ENCODE measurements around the gene WDSUB1.

WDSUB1 gene

GRCh38 chr2:159208438-159208837 lies 78.1 kb downstream of the WDSUB1 start:
- TF ChIP-seq POLR2AphosphoS5 (IDR thresholded peaks at IDR 0.05; ENCODE audit: low read depth, low read length), result no peak
- TF ChIP-seq SIN3A (IDR thresholded peaks at IDR 0.05; ENCODE audit: borderline replicate concordance, insufficient read depth, low read length), result no peak
- TF ChIP-seq, protein P1, sequence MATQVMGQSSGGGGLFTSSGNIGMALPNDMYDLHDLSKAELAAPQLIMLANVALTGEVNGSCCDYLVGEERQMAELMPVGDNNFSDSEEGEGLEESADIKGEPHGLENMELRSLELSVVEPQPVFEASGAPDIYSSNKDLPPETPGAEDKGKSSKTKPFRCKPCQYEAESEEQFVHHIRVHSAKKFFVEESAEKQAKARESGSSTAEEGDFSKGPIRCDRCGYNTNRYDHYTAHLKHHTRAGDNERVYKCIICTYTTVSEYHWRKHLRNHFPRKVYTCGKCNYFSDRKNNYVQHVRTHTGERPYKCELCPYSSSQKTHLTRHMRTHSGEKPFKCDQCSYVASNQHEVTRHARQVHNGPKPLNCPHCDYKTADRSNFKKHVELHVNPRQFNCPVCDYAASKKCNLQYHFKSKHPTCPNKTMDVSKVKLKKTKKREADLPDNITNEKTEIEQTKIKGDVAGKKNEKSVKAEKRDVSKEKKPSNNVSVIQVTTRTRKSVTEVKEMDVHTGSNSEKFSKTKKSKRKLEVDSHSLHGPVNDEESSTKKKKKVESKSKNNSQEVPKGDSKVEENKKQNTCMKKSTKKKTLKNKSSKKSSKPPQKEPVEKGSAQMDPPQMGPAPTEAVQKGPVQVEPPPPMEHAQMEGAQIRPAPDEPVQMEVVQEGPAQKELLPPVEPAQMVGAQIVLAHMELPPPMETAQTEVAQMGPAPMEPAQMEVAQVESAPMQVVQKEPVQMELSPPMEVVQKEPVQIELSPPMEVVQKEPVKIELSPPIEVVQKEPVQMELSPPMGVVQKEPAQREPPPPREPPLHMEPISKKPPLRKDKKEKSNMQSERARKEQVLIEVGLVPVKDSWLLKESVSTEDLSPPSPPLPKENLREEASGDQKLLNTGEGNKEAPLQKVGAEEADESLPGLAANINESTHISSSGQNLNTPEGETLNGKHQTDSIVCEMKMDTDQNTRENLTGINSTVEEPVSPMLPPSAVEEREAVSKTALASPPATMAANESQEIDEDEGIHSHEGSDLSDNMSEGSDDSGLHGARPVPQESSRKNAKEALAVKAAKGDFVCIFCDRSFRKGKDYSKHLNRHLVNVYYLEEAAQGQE (IDR thresholded peaks at IDR 0.05; ENCODE audit: insufficient read depth in 1 of 2, low read depth in 2 of 2, low read length in 2 of 2), result no peak
- TF ChIP-seq TAF1 (IDR thresholded peaks at IDR 0.05; ENCODE audit: borderline replicate concordance, insufficient read depth, low read length), result no peak
- TF ChIP-seq FOXP2 (optimal IDR thresholded peaks at IDR 0.05; ENCODE audit: borderline replicate concordance, extremely low read depth, extremely low read length, insufficient read depth), result no peak

DNA sequence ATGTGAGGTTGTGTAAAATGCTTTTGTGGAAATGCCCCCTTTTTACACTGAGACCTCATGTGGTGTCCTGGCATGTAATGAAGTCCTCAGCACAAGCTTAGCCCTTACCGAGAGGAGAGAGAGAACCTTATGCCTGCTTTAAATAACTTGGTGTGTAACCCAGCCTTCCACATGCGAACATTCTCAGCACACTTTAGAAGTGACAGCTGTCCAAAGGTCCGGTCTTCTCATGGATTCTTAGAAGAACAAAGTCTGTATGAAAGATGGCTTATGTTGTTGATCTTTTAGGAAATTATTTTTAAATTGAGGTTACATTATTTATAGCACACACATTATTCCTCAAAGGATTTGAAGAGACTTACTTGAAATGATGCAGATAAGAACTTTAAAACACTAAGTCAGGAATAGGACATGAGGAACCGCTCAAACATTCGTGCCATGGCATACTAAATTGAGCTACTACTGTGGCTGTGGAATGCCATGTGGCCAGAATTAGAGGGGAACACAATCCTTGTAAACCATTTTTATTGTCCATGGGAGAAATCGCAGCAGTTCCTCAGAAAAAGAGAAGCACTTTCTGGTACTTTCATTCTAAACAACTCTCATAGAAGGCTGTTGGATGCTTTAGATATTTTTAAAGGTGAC lies 79.6 kb downstream of the WDSUB1 start:
- TF ChIP-seq FOXP2 (optimal IDR thresholded peaks at IDR 0.05; ENCODE audit: borderline replicate concordance, extremely low read depth, extremely low read length, insufficient read depth), result no peak
- no peak for TF ChIP-seq POLR2AphosphoS5 (IDR thresholded peaks at IDR 0.05; ENCODE audit: low read depth, low read length)
- no peak for TF ChIP-seq SIN3A (IDR thresholded peaks at IDR 0.05; ENCODE audit: borderline replicate concordance, insufficient read depth, low read length)
- TF ChIP-seq, protein P1 (IDR thresholded peaks at IDR 0.05; ENCODE audit: insufficient read depth in 1 of 2, low read depth in 2 of 2, low read length in 2 of 2), result no peak

GRCh38 chr2:159204381-159205144 lies 81.9 kb downstream of the WDSUB1 start:
- TF ChIP-seq FOXP2 (optimal IDR thresholded peaks at IDR 0.05; ENCODE audit: borderline replicate concordance, extremely low read depth, extremely low read length, insufficient read depth) (no peak), POLR2AphosphoS5 (IDR thresholded peaks at IDR 0.05; ENCODE audit: low read depth, low read length) (no peak), SIN3A (IDR thresholded peaks at IDR 0.05; ENCODE audit: borderline replicate concordance, insufficient read depth, low read length) (no peak), TAF1 (IDR thresholded peaks at IDR 0.05; ENCODE audit: borderline replicate concordance, insufficient read depth, low read length) (no peak)
- TF ChIP-seq, protein P1 (IDR thresholded peaks at IDR 0.05; ENCODE audit: insufficient read depth in 1 of 2, low read depth in 2 of 2, low read length in 2 of 2), result no peak

GRCh38 chr2:159202568-159203071 lies 83.9 kb downstream of the WDSUB1 start:
- TF ChIP-seq FOXP2 (optimal IDR thresholded peaks at IDR 0.05; ENCODE audit: borderline replicate concordance, extremely low read depth, extremely low read length, insufficient read depth), result no peak
- no peak for TF ChIP-seq TAF1 (IDR thresholded peaks at IDR 0.05; ENCODE audit: borderline replicate concordance, insufficient read depth, low read length)
- TF ChIP-seq, protein P1 (IDR thresholded peaks at IDR 0.05; ENCODE audit: insufficient read depth in 1 of 2, low read depth in 2 of 2, low read length in 2 of 2), result no peak
- TF ChIP-seq SIN3A (IDR thresholded peaks at IDR 0.05; ENCODE audit: borderline replicate concordance, insufficient read depth, low read length), result no peak
- no peak for TF ChIP-seq POLR2AphosphoS5 (IDR thresholded peaks at IDR 0.05; ENCODE audit: low read depth, low read length)
